Thyroid gland (tissue), 4 donors: ENCODE measurements around the gene CCDC158.

Experiments
- POLR2A ChIP-seq, 2 donors: fragments of 450-650 bp; IDR thresholded peaks; one replicate each; pipeline ENCODE4 v1.6.1; 2017; ENCODE audit warnings: antibody characterized with exemption in 2 of 2, mild to moderate bottlenecking in 2 of 2, moderate library complexity in 1 of 2
- TF ChIP-seq, protein P1 (sequence below), 6 experiments: fragments of 200-600 bp in 3 of 6; fragments of 450-650 bp in 3 of 6; sonication (generic) in 3 of 6; IDR thresholded peaks; one replicate each; pipeline ENCODE4 v1.5.1; 2016 to 2019; ENCODE audit warnings: antibody characterized with exemption in 6 of 6, mild to moderate bottlenecking in 2 of 6, inconsistent platforms in 1 of 6, moderate library complexity in 1 of 6

DNA sequence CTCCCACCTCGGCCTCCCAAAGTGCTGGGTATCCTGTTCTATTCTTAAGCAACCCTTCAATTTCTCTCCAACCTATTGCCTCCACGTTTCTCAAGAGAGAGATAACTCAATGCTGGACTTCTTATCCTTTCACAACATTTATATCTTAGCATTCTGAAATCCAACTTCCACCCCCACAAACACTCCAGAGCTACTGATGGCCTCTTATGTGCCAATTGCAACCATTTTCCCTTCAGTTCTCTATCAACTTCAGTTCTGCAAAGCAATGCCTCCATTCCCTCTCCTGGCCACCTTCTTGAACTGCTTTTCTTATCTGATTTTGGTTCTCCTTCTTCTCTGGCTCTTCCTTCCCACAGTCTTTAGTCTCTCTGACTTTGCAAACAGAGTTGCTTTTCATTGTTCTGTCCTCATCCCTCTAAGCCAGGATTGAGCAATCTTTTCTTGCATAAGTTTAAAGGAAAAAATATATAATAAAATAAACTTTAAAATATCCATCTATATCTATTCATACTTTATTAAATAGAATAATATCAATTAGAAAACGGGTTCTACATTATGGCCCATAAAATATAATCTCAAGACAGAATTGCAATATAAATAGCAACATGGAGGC is 118.0 kb downstream of the CCDC158 start:
- no peak for TF ChIP-seq POLR2A (IDR thresholded peaks at IDR 0.05)
- TF ChIP-seq, protein P1, sequence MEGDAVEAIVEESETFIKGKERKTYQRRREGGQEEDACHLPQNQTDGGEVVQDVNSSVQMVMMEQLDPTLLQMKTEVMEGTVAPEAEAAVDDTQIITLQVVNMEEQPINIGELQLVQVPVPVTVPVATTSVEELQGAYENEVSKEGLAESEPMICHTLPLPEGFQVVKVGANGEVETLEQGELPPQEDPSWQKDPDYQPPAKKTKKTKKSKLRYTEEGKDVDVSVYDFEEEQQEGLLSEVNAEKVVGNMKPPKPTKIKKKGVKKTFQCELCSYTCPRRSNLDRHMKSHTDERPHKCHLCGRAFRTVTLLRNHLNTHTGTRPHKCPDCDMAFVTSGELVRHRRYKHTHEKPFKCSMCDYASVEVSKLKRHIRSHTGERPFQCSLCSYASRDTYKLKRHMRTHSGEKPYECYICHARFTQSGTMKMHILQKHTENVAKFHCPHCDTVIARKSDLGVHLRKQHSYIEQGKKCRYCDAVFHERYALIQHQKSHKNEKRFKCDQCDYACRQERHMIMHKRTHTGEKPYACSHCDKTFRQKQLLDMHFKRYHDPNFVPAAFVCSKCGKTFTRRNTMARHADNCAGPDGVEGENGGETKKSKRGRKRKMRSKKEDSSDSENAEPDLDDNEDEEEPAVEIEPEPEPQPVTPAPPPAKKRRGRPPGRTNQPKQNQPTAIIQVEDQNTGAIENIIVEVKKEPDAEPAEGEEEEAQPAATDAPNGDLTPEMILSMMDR (IDR thresholded peaks at IDR 0.05) = no peak
